Measurements from ENCODE around the gene EPB41L5. TPM values are rescaled to one million over a fixed set of nuclear protein-coding genes. Genes with fewer than 3 reads are reported as not detected.
"Not testable (repeated sequence)": the region's sequence is repeated elsewhere in the genome, so short reads cannot be mapped to it uniquely, and the experiment has no call there.

The EPB41L5 gene
- total RNA-seq, 1 donor, result 25.0 TPM

DNA sequence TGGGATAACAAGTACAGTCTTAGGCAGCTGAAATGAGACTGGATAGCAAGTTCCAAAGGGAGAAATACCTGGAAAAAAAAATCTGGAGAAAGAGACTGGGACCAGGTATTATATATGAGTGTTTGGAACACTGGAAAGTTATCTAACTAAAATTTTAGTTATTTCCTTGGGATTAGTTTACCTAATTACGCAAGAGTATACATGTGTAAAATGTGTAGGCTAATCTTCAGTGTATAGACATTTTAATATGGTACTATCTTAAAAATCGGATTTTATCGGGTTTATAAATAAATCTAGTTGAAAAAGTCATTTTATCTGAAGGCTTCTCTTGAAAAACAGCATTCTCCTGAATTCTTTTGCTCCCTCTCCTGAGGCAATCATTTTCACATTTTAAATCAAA lies 3.9 kb downstream of the EPB41L5 start:
- H3K4me3 ChIP-seq (ENCODE audit: low read depth, low read length), result no peak overlapping the region
- TF ChIP-seq, protein P1, sequence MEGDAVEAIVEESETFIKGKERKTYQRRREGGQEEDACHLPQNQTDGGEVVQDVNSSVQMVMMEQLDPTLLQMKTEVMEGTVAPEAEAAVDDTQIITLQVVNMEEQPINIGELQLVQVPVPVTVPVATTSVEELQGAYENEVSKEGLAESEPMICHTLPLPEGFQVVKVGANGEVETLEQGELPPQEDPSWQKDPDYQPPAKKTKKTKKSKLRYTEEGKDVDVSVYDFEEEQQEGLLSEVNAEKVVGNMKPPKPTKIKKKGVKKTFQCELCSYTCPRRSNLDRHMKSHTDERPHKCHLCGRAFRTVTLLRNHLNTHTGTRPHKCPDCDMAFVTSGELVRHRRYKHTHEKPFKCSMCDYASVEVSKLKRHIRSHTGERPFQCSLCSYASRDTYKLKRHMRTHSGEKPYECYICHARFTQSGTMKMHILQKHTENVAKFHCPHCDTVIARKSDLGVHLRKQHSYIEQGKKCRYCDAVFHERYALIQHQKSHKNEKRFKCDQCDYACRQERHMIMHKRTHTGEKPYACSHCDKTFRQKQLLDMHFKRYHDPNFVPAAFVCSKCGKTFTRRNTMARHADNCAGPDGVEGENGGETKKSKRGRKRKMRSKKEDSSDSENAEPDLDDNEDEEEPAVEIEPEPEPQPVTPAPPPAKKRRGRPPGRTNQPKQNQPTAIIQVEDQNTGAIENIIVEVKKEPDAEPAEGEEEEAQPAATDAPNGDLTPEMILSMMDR (IDR thresholded peaks at IDR 0.05; ENCODE audit: insufficient read depth, low read depth, low read length), result no peak
- no peak for DNase-seq (ENCODE audit: low read depth)

DNA sequence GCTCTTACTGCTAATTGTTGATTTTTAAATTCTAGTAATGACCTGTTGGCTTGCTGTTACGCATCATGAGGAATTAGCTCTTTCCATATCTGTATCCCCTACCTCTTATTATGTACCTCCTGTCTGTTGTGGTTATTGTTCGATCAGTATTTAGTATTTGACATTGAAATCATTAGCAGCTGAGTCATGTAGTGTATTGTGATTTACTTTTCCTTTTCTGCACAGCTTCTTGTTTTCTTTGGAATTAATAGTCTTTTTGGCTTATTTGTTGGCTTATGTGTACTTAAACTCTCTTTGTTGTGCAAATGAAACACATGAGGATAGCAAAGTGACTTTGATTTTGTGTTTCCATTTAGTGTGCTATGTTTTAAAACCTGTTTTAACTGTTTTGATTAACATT lies 4.3 kb downstream of the EPB41L5 start:
- TF ChIP-seq, protein P1 (IDR thresholded peaks at IDR 0.05; ENCODE audit: insufficient read depth, low read depth, low read length), result no peak
- no peak for DNase-seq (ENCODE audit: low read depth)
- no peak overlapping the region for H3K4me3 ChIP-seq (ENCODE audit: low read depth, low read length)

DNA sequence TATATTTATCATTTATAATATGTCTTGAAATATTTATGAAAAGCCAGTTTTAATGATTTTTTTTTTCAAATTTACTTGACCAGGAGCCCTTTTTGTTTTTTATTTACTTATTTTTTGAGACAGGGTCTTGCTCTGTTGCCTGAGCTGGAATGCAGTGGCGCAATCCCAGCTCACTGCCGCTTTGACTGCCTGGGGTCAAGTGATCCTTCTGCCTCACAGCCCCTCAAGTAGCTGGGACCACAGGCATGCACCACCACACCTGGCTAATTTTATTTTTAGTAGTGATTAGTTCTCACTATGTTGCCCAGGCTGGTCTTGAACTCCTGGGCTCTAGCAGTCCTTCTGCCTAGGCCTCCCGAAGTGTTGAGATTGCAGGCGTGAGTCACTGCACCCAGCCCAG lies 5.7 kb downstream of the EPB41L5 start:
- TF ChIP-seq, protein P1 (IDR thresholded peaks at IDR 0.05; ENCODE audit: insufficient read depth, low read depth, low read length), result no peak
- no peak for DNase-seq (ENCODE audit: low read depth)
- H3K4me3 ChIP-seq (ENCODE audit: low read depth, low read length), result no peak overlapping the region

DNA sequence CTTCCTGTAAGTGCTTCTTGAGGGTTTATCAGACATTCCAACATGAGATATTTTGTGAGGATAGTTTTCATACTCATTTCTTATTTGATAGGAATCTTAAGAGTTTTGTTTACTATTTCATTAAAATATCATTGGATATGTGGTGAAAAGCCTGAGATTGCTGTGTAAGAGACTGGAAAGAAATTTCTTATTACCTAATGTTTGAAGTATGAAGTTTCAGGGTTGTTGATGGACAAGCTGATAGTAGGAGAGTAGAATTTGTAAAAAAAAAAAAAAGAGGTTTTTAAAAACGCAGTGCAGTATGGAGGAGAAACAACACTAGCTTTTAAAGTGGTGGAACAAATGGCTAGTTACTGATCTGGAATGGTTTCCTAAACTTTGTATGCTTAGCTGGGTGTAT lies 7.7 kb downstream of the EPB41L5 start:
- TF ChIP-seq, protein P1 (IDR thresholded peaks at IDR 0.05; ENCODE audit: insufficient read depth, low read depth, low read length), result no peak
- no peak overlapping the region for H3K4me3 ChIP-seq (ENCODE audit: low read depth, low read length)
- DNase-seq (ENCODE audit: low read depth), result no peak

DNA sequence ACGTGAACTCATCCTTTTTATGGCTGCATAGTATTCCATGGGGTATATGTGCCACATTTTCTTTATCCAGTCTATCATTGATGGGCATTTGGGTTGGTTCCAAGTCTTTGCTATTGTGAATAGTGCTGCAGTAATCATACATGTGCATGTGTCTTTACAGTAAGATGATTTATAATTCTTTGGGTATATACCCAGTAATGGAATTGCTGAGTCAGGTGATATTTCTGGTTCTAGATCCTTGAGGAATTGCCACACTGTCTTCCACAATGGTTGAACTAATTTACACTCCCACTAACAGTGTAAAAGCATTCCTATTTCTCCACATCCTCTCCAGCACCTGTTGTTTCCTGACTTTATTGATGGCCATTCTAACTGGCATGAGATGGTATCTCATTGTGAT lies 9.6 kb downstream of the EPB41L5 start:
- not testable (repeated sequence) for H3K4me3 ChIP-seq (ENCODE audit: low read depth, low read length); DNase-seq (ENCODE audit: low read depth)

DNA sequence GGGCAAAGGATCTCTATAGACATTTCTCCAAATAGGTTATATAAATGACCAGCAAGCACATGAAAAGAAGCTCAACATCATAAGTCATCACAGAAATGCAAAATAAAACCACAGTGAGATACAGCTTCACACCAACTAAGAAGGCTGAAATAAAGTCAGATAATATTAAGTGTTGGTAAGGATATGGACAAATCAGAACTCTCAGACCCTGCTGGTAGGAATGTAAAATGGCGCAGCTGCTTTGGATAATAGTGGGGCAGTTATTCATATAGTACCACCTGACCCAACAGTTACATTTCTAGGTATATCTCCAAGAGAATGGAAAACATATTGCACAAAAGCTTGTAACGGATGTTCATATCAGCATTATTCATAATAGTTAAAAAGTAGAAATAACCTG lies 14.0 kb downstream of the EPB41L5 start:
- TF ChIP-seq, protein P1 (IDR thresholded peaks at IDR 0.05; ENCODE audit: insufficient read depth, low read depth, low read length), result peak; percentile 29
- H3K4me3 ChIP-seq (ENCODE audit: low read depth, low read length), result no peak overlapping the region
- DNase-seq (ENCODE audit: low read depth), result no peak

DNA sequence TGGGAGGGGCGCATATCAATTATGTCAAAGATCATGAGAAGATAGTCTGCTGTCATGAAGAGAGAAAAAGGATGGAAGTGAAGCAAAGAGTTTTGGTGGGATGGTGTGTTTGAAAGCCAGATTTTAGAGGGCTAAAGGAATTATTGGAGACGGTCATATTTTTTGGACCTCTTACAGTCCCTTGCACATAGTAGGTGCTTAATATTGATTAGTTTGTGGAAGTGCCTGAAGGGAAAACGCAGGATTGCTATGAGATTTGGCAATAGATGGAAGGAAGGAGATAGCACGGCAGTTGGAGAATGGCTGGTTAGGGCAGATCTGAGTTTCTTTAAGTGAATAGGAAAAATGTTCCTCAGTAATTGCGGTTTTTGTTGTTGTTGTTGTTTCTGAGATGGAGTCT lies 15.9 kb downstream of the EPB41L5 start:
- TF ChIP-seq, protein P1 (IDR thresholded peaks at IDR 0.05; ENCODE audit: insufficient read depth, low read depth, low read length), result no peak
- no peak for DNase-seq (ENCODE audit: low read depth)
- H3K4me3 ChIP-seq (ENCODE audit: low read depth, low read length), result no peak overlapping the region

Data from fibroblast of villous mesenchyme (primary cell).